ENCODE measurements around the gene CDH2. TPM values are rescaled to one million over a fixed set of nuclear protein-coding genes. Genes with fewer than 3 reads are reported as not detected.

Gene CDH2
- 34.0 and 39.2 TPM in 2 replicates for total RNA-seq (2014; rRNA removed)
- percentile 83 among the genes with signal in this experiment for Bru-seq, nascent RNA
- BruChase-seq, experiment 1, labeled RNA remaining after a 6-hour chase: percentile 72 among the genes with signal in this experiment
- BruChase-seq, experiment 2, labeled RNA remaining after a 2-hour chase: percentile 68 among the genes with signal in this experiment
- long read RNA-seq, full-length matches to known transcripts: 95 of 121 reads
- long read RNA-seq, partial matches to known transcripts: 15 of 121 reads
- long read RNA-seq, other reads (novel, unspliced or antisense): 11 of 121 reads

GRCh38 chr18:28176948-28177827 lies at the start of gene CDH2:
CDH2 (minus strand) TSS chr18:28177130; CDS start chr18:28177022, 108 bp downstream.
- Histone ChIP-seq H3K9me2 (replicated peaks; ENCODE audit: low read length) (no peaks in the 10 kb centered on the region), H3K79me2 (ENCODE audit: low read length) (peaks cover 50% of the 10 kb centered on the region), H3K4me1 (ENCODE audit: insufficient read depth, low read length) (peaks cover 57% of the 10 kb centered on the region), H3K9me3 (ENCODE audit: low read length) (no peaks in the 10 kb centered on the region), H3K4me2 (ENCODE audit: low read length) (peak within 1 kb of the TSS; percentile 94), H3K27me3 (ENCODE audit: low read length) (no peaks in the 10 kb centered on the region), H4K20me1 (ENCODE audit: low read length) (0 out of 2 replicates have a peak, but pooled peaks cover 7% of the 10 kb centered on the region), H3K36me3 (ENCODE audit: low read depth, low read length) (no peaks in the 10 kb centered on the region), H3K27ac (ENCODE audit: low read length) (peak within 1 kb of the TSS; percentile 22; the same call in 1 of the 2 replicates), H2AFZ (ENCODE audit: low read length) (peak within 1 kb of the TSS; percentile 87), H3F3A (ENCODE audit: low read length, unreplicated experiment) (no peaks in the 10 kb centered on the region), H3K4me3 (ENCODE audit: low read length) (peak within 1 kb of the TSS; percentile 93), H3K9ac (ENCODE audit: low read length) (peak within 1 kb of the TSS; percentile 55)
- POLR2A ChIA-PET (ENCODE audit: unreplicated experiment): interaction anchor here (0.5 to 1.3 kb wide), 5 partner anchors 10 to 737 kb away, joined by 3 to 24 read pairs (median 4); no protein-coding TSS in a partner anchor
- no TSS peak for BruUV-seq (replicated peaks)
- CTCF ChIA-PET: interaction anchor here (0.6 kb wide), 2 partner anchors 245 to 680 kb away, joined by 4 to 7 read pairs; no protein-coding TSS in a partner anchor
- DNase-seq (peak; percentile 82), ATAC-seq (peak; percentile 51)
- TF ChIP-seq EZH2phosphoT487 (IDR thresholded peaks at IDR 0.05; ENCODE audit: borderline replicate concordance, low read length) (no peak), EZH2 (IDR thresholded peaks at IDR 0.05; ENCODE audit: low read length, unreplicated experiment) (no peak), CTCF (conservative IDR thresholded peaks at IDR 0.05; ENCODE audit: low read depth, low read length) (no peak; the same call in 1 of the 2 replicates)
- intact Hi-C loops (cut with micrococcal nuclease): loop anchor here (1.0 to 10.0 kb wide), 9 partner anchors 64 to 978 kb away; no protein-coding TSS in a partner anchor

- ChIA-PET CTCF (no interaction called here), POLR2A (ENCODE audit: unreplicated experiment) (interaction anchor here (0.7 kb wide), 1 partner anchor 252 kb away, joined by 3 read pairs; no protein-coding TSS in a partner anchor)
- H3K4me2 ChIP-seq (ENCODE audit: low read length): no peak overlapping the region
- no peaks in the 10 kb centered on the region for H3K9me2 ChIP-seq (replicated peaks; ENCODE audit: low read length)
- no peaks in the 10 kb centered on the region for H3K9me3 ChIP-seq (ENCODE audit: low read length)
- no TSS peak for BruUV-seq (replicated peaks)
- ATAC-seq (no peak), DNase-seq (no peak)
- no peaks in the 10 kb centered on the region for H3K79me2 ChIP-seq (ENCODE audit: low read length)
- no peaks in the 10 kb centered on the region for H3K27me3 ChIP-seq (ENCODE audit: low read length)
- no peak overlapping the region for H3K27ac ChIP-seq (ENCODE audit: low read length)
- H3F3A ChIP-seq (ENCODE audit: low read length, unreplicated experiment): no peaks in the 10 kb centered on the region
- intact Hi-C loops (cut with micrococcal nuclease): no loop called here
- H3K4me1 ChIP-seq (ENCODE audit: insufficient read depth, low read length): no peaks in the 10 kb centered on the region
- no peaks in the 10 kb centered on the region for H4K20me1 ChIP-seq (ENCODE audit: low read length)
- H3K9ac ChIP-seq (ENCODE audit: low read length): no peak overlapping the region
- no peak overlapping the region for H3K4me3 ChIP-seq (ENCODE audit: low read length)
- TF ChIP-seq EZH2 (IDR thresholded peaks at IDR 0.05; ENCODE audit: low read length, unreplicated experiment) (no peak), EZH2phosphoT487 (IDR thresholded peaks at IDR 0.05; ENCODE audit: borderline replicate concordance, low read length) (no peak), CTCF (conservative IDR thresholded peaks at IDR 0.05; ENCODE audit: low read depth, low read length) (no peak)
- no peaks in the 10 kb centered on the region for H3K36me3 ChIP-seq (ENCODE audit: low read depth, low read length)
- H2AFZ ChIP-seq (ENCODE audit: low read length): no peak overlapping the region
Observed at GRCh38 chr18:28212060-28212459, 35.1 kb upstream of the CDH2 start.

Data from PC-3 (cell line).